GM12878 (cell line): ENCODE measurements around the gene COL1A1. TPM values are rescaled to one million over a fixed set of nuclear protein-coding genes. Genes with fewer than 3 reads are reported as not detected.

Experiments used
- ATAC-seq: fragments of 200-7000 bp; cut with Tn5 transposase; 3 replicates; pipeline ENCODE4 v1.9.1; 2020; ENCODE audit warnings: mild to moderate bottlenecking, moderate library complexity
- BruUV-seq: library from RNA; stranded (reverse); fragments of 400-500 nt; replicated peaks from 2 replicates; lab custom pipeline; 2021; lab: Mats Ljungman, UMichigan
- CTCF ChIA-PET: fragments of 300-600 bp; sonication (Branson Sonifier 250); formaldehyde crosslinking; extraction: SDS; loops from one replicate; lab custom pipeline; 2021; ENCODE audit warnings: inconsistent platforms; lab: Yijun Ruan, JAX
- POLR2A ChIA-PET: fragments of 350-600 bp; formaldehyde crosslinking; extraction: SDS; loops from one replicate; lab custom pipeline; 2021; ENCODE audit warnings: inconsistent platforms; lab: Charles Lee
- RAD21 ChIA-PET: fragments of 300-600 bp; sonication (Branson Sonifier 250); formaldehyde crosslinking; loops from one replicate; lab custom pipeline; 2023; ENCODE audit warnings: antibody characterized with exemption; ENCODE audit not compliant: unreplicated experiment; lab: Charles Lee
- SMC1A ChIA-PET: fragments of 300-600 bp; sonication (Branson Sonifier 250); formaldehyde crosslinking; loops from one replicate; lab custom pipeline; 2023; ENCODE audit not compliant: unreplicated experiment, uncharacterized antibody; lab: Charles Lee
- DNase-seq: peaks from one replicate; pipeline ENCODE4 v3.0.0-alpha.2; 2011; ENCODE audit warnings: low read depth, low spot score
- FAIRE-seq: peaks from 3 replicates; lab custom pipeline; 2011; peaks lifted over from hg19 to GRCh38; lab: Jason Lieb, UNC
- H2AFZ ChIP-seq: 2 replicates; pipeline ENCODE4 v1.6.0; 2011; ENCODE audit warnings: low read depth, low read length, control low read depth; ENCODE audit not compliant: control insufficient read depth
- H3K27ac ChIP-seq: 2 replicates; pipeline ENCODE4 v1.5.1; 2011; ENCODE audit warnings: control low read depth; ENCODE audit not compliant: control insufficient read depth, insufficient read depth
- H3K27me3 ChIP-seq, 2 experiments: replicated peaks in 1 of 2; 2 replicates each; pipeline versions ENCODE4 v1.6.0 to v1.6.1; 2011; ENCODE audit warnings: low read length in 1 of 2; ENCODE audit not compliant: control insufficient read depth in 2 of 2, insufficient read depth in 2 of 2
- H3K36me3 ChIP-seq, 2 experiments: 2 replicates each; pipeline ENCODE4 v1.5.1; 2011; ENCODE audit warnings: low read length in 1 of 2; ENCODE audit not compliant: control insufficient read depth in 2 of 2, insufficient read depth in 2 of 2
- H3K4me1 ChIP-seq: 2 replicates; pipeline ENCODE4 v1.6.1; 2011; ENCODE audit warnings: mild to moderate bottlenecking, low read length, moderate library complexity, mixed read lengths; ENCODE audit not compliant: control insufficient read depth, insufficient read depth
- H3K4me2 ChIP-seq: 2 replicates; pipeline ENCODE4 v1.6.0; 2011; ENCODE audit warnings: control low read depth; ENCODE audit not compliant: control insufficient read depth, insufficient read depth
- H3K4me3 ChIP-seq: fragments of 200-600 bp; sonication (generic); 2 replicates; pipeline ENCODE4 v1.5.1; 2016
- H3K79me2 ChIP-seq: 2 replicates; pipeline ENCODE4 v1.6.0; 2011; ENCODE audit warnings: low read length; ENCODE audit not compliant: control insufficient read depth, insufficient read depth
- H3K9ac ChIP-seq: 2 replicates; pipeline ENCODE4 v1.8.0; 2011; ENCODE audit warnings: low read length, control low read depth, mixed read lengths; ENCODE audit not compliant: control insufficient read depth, insufficient read depth
- H3K9me3 ChIP-seq: replicated peaks from 3 replicates; pipeline ENCODE4 v1.5.1; 2011; ENCODE audit warnings: mild to moderate bottlenecking, low read length; ENCODE audit not compliant: control insufficient read depth, insufficient read depth
- H4K20me1 ChIP-seq: 2 replicates; pipeline ENCODE4 v1.6.0; 2011; ENCODE audit not compliant: control insufficient read depth, insufficient read depth
- CHD2 ChIP-seq: IDR thresholded peaks from 2 replicates; pipeline ENCODE4 v1.6.1; 2011; ENCODE audit warnings: low read depth, low read length, improper control_type of control experiment, borderline replicate concordance
- ELK1 ChIP-seq: IDR thresholded peaks from 2 replicates; pipeline ENCODE4 v1.6.1; 2012; ENCODE audit warnings: low read depth, low read length, improper control_type of control experiment
- FOXM1 ChIP-seq: IDR thresholded peaks from 2 replicates; pipeline ENCODE4 v1.6.1; 2012; ENCODE audit warnings: low read depth, mild to moderate bottlenecking, inconsistent platforms, low read length, moderate library complexity
- GATAD2B ChIP-seq: fragments of 450-650 bp; conservative IDR thresholded peaks from 2 replicates; pipeline ENCODE4 v1.6.1; 2017; ENCODE audit warnings: low read depth, mild to moderate bottlenecking, moderate library complexity
- KDM1A ChIP-seq: fragments of 200-600 bp; sonication (generic); IDR thresholded peaks from 2 replicates; pipeline ENCODE4 v1.6.1; 2016; ENCODE audit warnings: borderline replicate concordance
- MYB ChIP-seq: fragments of 150-350 bp; IDR thresholded peaks from 2 replicates; pipeline ENCODE4 v1.6.1; 2014; ENCODE audit warnings: mild to moderate bottlenecking, low read depth, low read length, borderline replicate concordance
- PAX8 ChIP-seq: fragments of 450-650 bp; IDR thresholded peaks from 2 replicates; pipeline ENCODE4 v1.6.1; 2017; ENCODE audit warnings: mild to moderate bottlenecking, moderate library complexity
- PKNOX1 ChIP-seq: fragments of 450-650 bp; IDR thresholded peaks from 2 replicates; pipeline ENCODE4 v1.6.1; 2016; ENCODE audit warnings: mild to moderate bottlenecking
- RAD51 ChIP-seq: fragments of 450-650 bp; IDR thresholded peaks from 2 replicates; pipeline ENCODE4 v1.6.1; 2016; ENCODE audit warnings: moderate library complexity, mild to moderate bottlenecking, inconsistent platforms
- SRF ChIP-seq, 2 experiments: IDR thresholded peaks; 2 replicates each; pipeline ENCODE4 v1.6.1; 2011; ENCODE audit warnings: low read depth in 2 of 2, low read length in 2 of 2, mild to moderate bottlenecking in 1 of 2, moderate library complexity in 1 of 2
- ZBTB11 ChIP-seq: fragments of 450-650 bp; formaldehyde crosslinking; IDR thresholded peaks from 2 replicates; pipeline ENCODE4 v1.5.0; 2022; ENCODE audit warnings: mild to moderate bottlenecking, missing genetic modification characterization
- ZBTB4 ChIP-seq: fragments of 450-650 bp; formaldehyde crosslinking; IDR thresholded peaks from 2 replicates; pipeline ENCODE4 v1.4.0; 2022; ENCODE audit warnings: mild to moderate bottlenecking, moderate library complexity
- ZNF217 ChIP-seq: fragments of 450-650 bp; IDR thresholded peaks from 2 replicates; pipeline ENCODE4 v1.6.1; 2017; ENCODE audit warnings: antibody characterized with exemption, mild to moderate bottlenecking
- WGBS: methylation state at CpG from one replicate; pipeline ENCODE4 v1.1.6; 2016; ENCODE audit warnings: low lambda C conversion rate; ENCODE audit not compliant: insufficient replicate concordance, insufficient coverage; ENCODE audit errors: missing lambda C conversion rate; 5-methylcytosine and 5-hydroxymethylcytosine counted together
- in situ Hi-C: fragments of 300-500 bp; cut with MboI; formaldehyde crosslinking; loops from 9 replicates; pipeline ENCODE4 v1.14.3; 2018; ENCODE audit warnings: mixed read lengths
- intact Hi-C: fragments of 100-400 bp; cut with micrococcal nuclease; formaldehyde crosslinking; loops from one replicate; pipeline ENCODE4 v1.14.2; 2022; ENCODE audit not compliant: unreplicated experiment
- polyA plus RNA-seq, 11 experiments: library from polyadenylated mRNA; depleted of rRNA in 4 of 11; unstranded in 6 of 11; stranded (reverse) in 5 of 11; fragments of >200 nt; fragmentation: Nextera tagmentation in 4 of 11; fragmentation: Illumina TruSeq in 1 of 11; extraction: Ambion mirVana in 4 of 11; extraction: Trizol in 1 of 11; gene quantifications; 1 replicate in 1 of 11; 2 replicates in 10 of 11; pipeline versions ENCODE4 v1.2.1 to v1.2.3, GENCODE V29; 2011 to 2016; ENCODE audit warnings: inconsistent platforms in 2 of 11, missing spikeins in 2 of 11, low read depth in 1 of 11
- total RNA-seq, 4 experiments: library from RNA; depleted of rRNA in 3 of 4; stranded (reverse); fragments of >200 nt in 3 of 4; fragmentation: Illumina TruSeq in 1 of 4; extraction: Trizol in 1 of 4; gene quantifications; 2 replicates each; pipeline versions ENCODE4 v1.2.1 to v1.2.3, GENCODE V29; 2013 to 2021

Gene COL1A1
- total and polyA plus RNA-seq, 10 of the 15 experiments (the other 5 are each of a cell fraction or from before 2014, with no cell fraction given): 0.18 to 7.7 (median 2.3) TPM

GRCh38 chr17:50190293-50190602 is 11.2 kb downstream of the COL1A1 start (continued):
- TF ChIP-seq PAX8 (no peak), GATAD2B (no peak), PKNOX1 (no peak)

GRCh38 chr17:50189550-50190292 is 11.7 kb downstream of the COL1A1 start:
- FAIRE-seq: no peak
- Histone ChIP-seq H3K36me3 (peaks cover 0 to 6% of the 10 kb centered on the region in 2 experiments; a peak in 2 of 4 replicates), H3K4me3 (no peak overlapping the region), H3K4me2 (no peak overlapping the region)
- no peak for ATAC-seq
- TF ChIP-seq ZBTB4 (CRISPR knock-in tag) (no peak), SRF (IDR thresholded peaks at IDR 0.05; ENCODE audit: low read depth in 2 of 2, low read length in 2 of 2) (no peak), ZNF217 (no peak), ELK1 (no peak), KDM1A (no peak), FOXM1 (no peak), RAD51 (no peak), MYB (no peak), ZBTB11 (CRISPR knock-in tag) (no peak), CHD2 (no peak)
- TF ChIP-seq, all 136 proteins: peak for 0
- H3K27ac ChIP-seq: no peak overlapping the region
- WGBS: 52% methylated on average over 20 of the region's 20 CpGs
- H3K27me3 ChIP-seq: no peaks in the 10 kb centered on the region
- intact Hi-C loops: no loop called here
- H3K9me3 ChIP-seq: no peaks in the 10 kb centered on the region
- H3K4me1 ChIP-seq: peaks cover 27% of the 10 kb centered on the region
- no TSS peak for BruUV-seq
- H3K9ac ChIP-seq: no peak overlapping the region
- in situ Hi-C loops: loop anchor here (10.0 kb wide), 1 partner anchor 105 kb away; no protein-coding TSS in a partner anchor
- DNase-seq: no peak
- SMC1A ChIA-PET: no interaction called here
- POLR2A ChIA-PET: interaction anchor here (0.5 kb wide), 1 partner anchor 10 kb away, joined by 3 read pairs; no protein-coding TSS in a partner anchor
- RAD21 ChIA-PET: interaction anchor here (8.8 kb wide), 1 partner anchor 20 kb away, joined by 176 read pairs; no protein-coding TSS in a partner anchor
- no peaks in the 10 kb centered on the region; the same call in 1 of the 2 replicates for H3K79me2 ChIP-seq
- CTCF ChIA-PET: interaction anchor here (1.6 to 10.1 kb wide), 2 partner anchors 10 to 18 kb away, joined by 3 to 514 read pairs; partner anchors contain the start of gene SGCA
- H2AFZ ChIP-seq: no peak overlapping the region
- no peaks in the 10 kb centered on the region for H4K20me1 ChIP-seq
